Loucy (cell line): ENCODE data around the gene RAD51B.

ENCODE experiments used
- H2AFZ ChIP-seq: fragments of 200-600 bp; sonication (generic); 2 replicates; pipeline ENCODE4 v1.6.0; 2016; ENCODE audit warnings: antibody characterized with exemption, mild to moderate bottlenecking, low read length, moderate library complexity
- H3F3A ChIP-seq: fragments of 200-600 bp; 2 replicates; pipeline ENCODE4 v1.6.0; 2016; ENCODE audit warnings: antibody characterized with exemption, low read depth, mild to moderate bottlenecking
- H3K27me3 ChIP-seq: fragments of 200-600 bp; sonication (generic); 2 replicates; pipeline ENCODE4 v1.6.1; 2014; ENCODE audit warnings: low read length, mild to moderate bottlenecking; ENCODE audit not compliant: insufficient read depth, poor library complexity, severe bottlenecking
- H3K36me3 ChIP-seq: fragments of 200-600 bp; sonication (generic); 2 replicates; pipeline ENCODE4 v1.6.1; 2016; ENCODE audit warnings: low read length; ENCODE audit not compliant: insufficient read depth
- H3K4me1 ChIP-seq: fragments of 200-600 bp; sonication (generic); 2 replicates; pipeline ENCODE4 v1.5.1; 2014; ENCODE audit warnings: low read length, mild to moderate bottlenecking; ENCODE audit not compliant: insufficient read depth, poor library complexity, severe bottlenecking
- H3K4me2 ChIP-seq: fragments of 200-600 bp; sonication (generic); 2 replicates; pipeline ENCODE4 v1.6.0; 2014; ENCODE audit warnings: antibody characterized with exemption, low read length, low read depth, mild to moderate bottlenecking; ENCODE audit not compliant: poor library complexity, severe bottlenecking
- H3K4me3 ChIP-seq: fragments of 200-600 bp; sonication (generic); 2 replicates; pipeline ENCODE4 v1.5.1; 2014; ENCODE audit warnings: low read length, mild to moderate bottlenecking, mixed read lengths; ENCODE audit not compliant: poor library complexity, severe bottlenecking
- H3K79me2 ChIP-seq: fragments of 200-600 bp; sonication (generic); 2 replicates; pipeline ENCODE4 v1.6.1; 2014; ENCODE audit warnings: low read length; ENCODE audit not compliant: insufficient read depth
- H3K9ac ChIP-seq: fragments of 200-600 bp; sonication (generic); 2 replicates; pipeline ENCODE4 v1.6.0; 2014; ENCODE audit warnings: mild to moderate bottlenecking, low read depth, low read length, moderate library complexity; ENCODE audit not compliant: poor library complexity, severe bottlenecking
- H3K9me2 ChIP-seq: fragments of 200-600 bp; sonication (generic); replicated peaks from 2 replicates; pipeline ENCODE4 v1.6.1; 2016; ENCODE audit warnings: low read depth, low read length, mixed read lengths
- H3K9me3 ChIP-seq: fragments of 200-600 bp; sonication (generic); 2 replicates; pipeline ENCODE4 v1.6.1; 2014; ENCODE audit warnings: mild to moderate bottlenecking, antibody characterized with exemption, low read length, low read depth; ENCODE audit not compliant: insufficient read depth
- H4K20me1 ChIP-seq: fragments of 200-600 bp; sonication (generic); 2 replicates; pipeline ENCODE4 v1.6.0; 2014; ENCODE audit warnings: antibody characterized with exemption, low read length, mild to moderate bottlenecking; ENCODE audit not compliant: insufficient read depth, poor library complexity, severe bottlenecking
- EZH2phosphoT487 ChIP-seq: fragments of 200-600 bp; IDR thresholded peaks from 2 replicates; pipeline ENCODE4 v1.6.1; 2018; ENCODE audit warnings: antibody characterized with exemption, mild to moderate bottlenecking, moderate library complexity, borderline replicate concordance
- TF ChIP-seq, protein P1 (sequence below): fragments of 200-600 bp; sonication (generic); conservative IDR thresholded peaks from 2 replicates; pipeline ENCODE4 v1.5.1; 2014; ENCODE audit warnings: mild to moderate bottlenecking, antibody characterized with exemption, low read length

RAD51B gene

DNA sequence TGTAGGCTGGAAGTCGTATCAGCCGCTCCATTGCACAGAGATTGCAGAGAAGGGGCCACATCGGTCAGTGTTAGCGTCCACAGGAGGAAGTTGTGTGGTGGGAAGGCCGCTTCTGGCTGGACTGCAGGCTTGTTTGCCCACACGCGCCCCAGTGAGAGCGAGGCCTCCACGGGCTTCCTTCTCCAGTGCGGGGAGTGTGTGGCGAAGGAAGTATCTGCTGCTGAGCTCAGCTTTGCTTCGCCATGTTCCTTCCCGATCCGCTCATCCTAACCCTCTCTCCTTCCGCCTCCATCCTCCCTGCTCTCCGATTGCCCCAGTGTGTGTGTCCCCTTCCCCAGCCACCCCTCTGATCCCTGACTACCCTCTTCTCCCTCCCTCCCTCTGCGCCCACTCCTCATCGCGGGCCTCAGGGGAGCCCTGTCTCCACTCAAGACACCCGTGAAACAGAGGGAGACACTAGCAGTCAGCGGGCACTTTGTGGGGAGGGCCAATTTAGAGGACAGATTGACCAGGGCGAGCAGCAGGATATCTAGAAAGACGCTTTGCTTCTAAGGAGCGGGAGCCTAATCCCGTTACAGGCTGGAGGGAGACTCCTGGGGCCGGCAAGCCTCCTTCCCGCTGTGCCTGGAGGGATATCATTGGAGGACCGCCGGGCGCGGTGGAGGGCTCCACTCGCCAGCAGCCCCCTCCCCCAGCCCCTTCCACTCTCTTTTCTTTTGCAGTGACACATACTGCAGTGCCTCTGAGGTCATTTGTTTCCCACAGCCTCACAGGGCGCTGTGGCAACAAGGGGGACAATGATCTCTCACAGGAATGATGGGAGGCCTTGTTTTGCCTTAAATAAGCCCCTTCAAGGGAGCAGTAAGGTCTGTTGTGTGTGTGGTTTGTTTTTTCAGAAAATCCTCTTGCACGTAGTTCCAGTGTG lies 544.5 kb downstream of the RAD51B start:
- Histone ChIP-seq H3K36me3 (no peaks in the 10 kb centered on the region), H4K20me1 (no peaks in the 10 kb centered on the region), H3K4me2 (no peak overlapping the region), H3K4me1 (peaks cover 81% of the 10 kb centered on the region), H2AFZ (no peak overlapping the region), H3K79me2 (no peaks in the 10 kb centered on the region), H3K9me3 (no peaks in the 10 kb centered on the region), H3F3A (no peaks in the 10 kb centered on the region), H3K27me3 (no peaks in the 10 kb centered on the region), H3K9ac (peak overlapping the region; percentile 11), H3K4me3 (no peak overlapping the region), H3K9me2 (no peaks in the 10 kb centered on the region)
- no peak for TF ChIP-seq EZH2phosphoT487
- TF ChIP-seq, protein P1, sequence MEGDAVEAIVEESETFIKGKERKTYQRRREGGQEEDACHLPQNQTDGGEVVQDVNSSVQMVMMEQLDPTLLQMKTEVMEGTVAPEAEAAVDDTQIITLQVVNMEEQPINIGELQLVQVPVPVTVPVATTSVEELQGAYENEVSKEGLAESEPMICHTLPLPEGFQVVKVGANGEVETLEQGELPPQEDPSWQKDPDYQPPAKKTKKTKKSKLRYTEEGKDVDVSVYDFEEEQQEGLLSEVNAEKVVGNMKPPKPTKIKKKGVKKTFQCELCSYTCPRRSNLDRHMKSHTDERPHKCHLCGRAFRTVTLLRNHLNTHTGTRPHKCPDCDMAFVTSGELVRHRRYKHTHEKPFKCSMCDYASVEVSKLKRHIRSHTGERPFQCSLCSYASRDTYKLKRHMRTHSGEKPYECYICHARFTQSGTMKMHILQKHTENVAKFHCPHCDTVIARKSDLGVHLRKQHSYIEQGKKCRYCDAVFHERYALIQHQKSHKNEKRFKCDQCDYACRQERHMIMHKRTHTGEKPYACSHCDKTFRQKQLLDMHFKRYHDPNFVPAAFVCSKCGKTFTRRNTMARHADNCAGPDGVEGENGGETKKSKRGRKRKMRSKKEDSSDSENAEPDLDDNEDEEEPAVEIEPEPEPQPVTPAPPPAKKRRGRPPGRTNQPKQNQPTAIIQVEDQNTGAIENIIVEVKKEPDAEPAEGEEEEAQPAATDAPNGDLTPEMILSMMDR, result no peak

DNA sequence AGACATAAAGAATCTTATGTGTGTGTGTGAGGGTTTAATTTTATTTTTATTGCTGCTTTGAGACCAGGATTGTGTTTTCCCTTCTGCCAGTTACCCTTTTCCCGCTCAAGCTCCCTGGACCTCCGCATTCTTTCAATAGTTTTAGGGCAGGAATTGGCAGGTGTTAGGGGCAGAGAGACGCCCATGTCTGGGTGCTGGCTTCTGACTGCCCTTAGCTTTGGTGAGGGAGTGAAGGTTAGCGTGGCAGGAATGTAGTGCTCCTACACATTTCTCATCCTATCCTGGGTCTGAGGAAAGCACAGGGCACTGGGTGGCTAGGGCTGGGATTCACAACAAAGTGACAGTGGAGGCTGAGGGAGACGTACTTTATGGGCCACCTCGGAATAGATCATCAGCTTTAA lies 545.2 kb downstream of the RAD51B start:
- Histone ChIP-seq H3K36me3 (no peaks in the 10 kb centered on the region), H3K4me1 (peaks cover 81% of the 10 kb centered on the region), H3K27me3 (no peaks in the 10 kb centered on the region), H4K20me1 (no peaks in the 10 kb centered on the region), H3F3A (no peaks in the 10 kb centered on the region), H3K9ac (peak overlapping the region; percentile 11), H3K4me2 (no peak overlapping the region), H3K79me2 (no peaks in the 10 kb centered on the region), H2AFZ (no peak overlapping the region), H3K4me3 (no peak overlapping the region), H3K9me2 (no peaks in the 10 kb centered on the region), H3K9me3 (no peaks in the 10 kb centered on the region)
- TF ChIP-seq EZH2phosphoT487, result no peak
- TF ChIP-seq, protein P1, result no peak

- Histone ChIP-seq H3K36me3 (no peaks in the 10 kb centered on the region), H3K4me3 (no peak overlapping the region), H2AFZ (no peak overlapping the region), H3K4me2 (no peak overlapping the region), H3K9me2 (no peaks in the 10 kb centered on the region), H3K9me3 (no peaks in the 10 kb centered on the region), H4K20me1 (no peaks in the 10 kb centered on the region), H3K9ac (peak overlapping the region; percentile 11), H3K79me2 (no peaks in the 10 kb centered on the region), H3K27me3 (no peaks in the 10 kb centered on the region), H3K4me1 (peaks cover 81% of the 10 kb centered on the region), H3F3A (no peaks in the 10 kb centered on the region)
- TF ChIP-seq, protein P1, result no peak
- no peak for TF ChIP-seq EZH2phosphoT487
These were observed 545.6 kb downstream of the RAD51B start for GRCh38 chr14:68365228-68365627.
